DMS 273 (cell line): ENCODE data around the gene UGGT2.
"Not testable (repeated sequence)": the region's sequence is repeated elsewhere in the genome, so short reads cannot be mapped to it uniquely, and the experiment has no call there.

ENCODE experiments used
- DNase-seq: peaks from one replicate; lab custom pipeline; 2025; ENCODE audit not compliant: unreplicated experiment; lab: John Stamatoyannopoulos, UW

Gene UGGT2

DNA sequence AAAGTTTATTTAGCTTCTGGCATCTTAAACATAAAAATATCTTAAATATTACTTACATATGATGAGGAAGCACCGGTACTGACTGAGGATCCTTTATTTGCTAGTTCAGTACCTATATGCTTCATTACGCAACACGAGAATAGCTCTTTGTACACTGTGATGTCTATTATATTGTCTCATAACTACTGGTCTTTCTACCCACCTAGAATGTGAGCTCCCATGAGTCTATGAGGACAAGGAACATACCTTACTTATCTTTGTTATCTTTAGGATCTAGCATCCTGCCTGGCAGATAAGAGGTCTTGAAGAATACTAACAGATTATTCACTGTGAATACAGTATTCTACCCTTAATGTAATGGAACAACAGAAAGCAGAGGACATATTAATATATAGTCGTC is 251.4 kb downstream of the UGGT2 start:
- DNase-seq = no peak

DNA sequence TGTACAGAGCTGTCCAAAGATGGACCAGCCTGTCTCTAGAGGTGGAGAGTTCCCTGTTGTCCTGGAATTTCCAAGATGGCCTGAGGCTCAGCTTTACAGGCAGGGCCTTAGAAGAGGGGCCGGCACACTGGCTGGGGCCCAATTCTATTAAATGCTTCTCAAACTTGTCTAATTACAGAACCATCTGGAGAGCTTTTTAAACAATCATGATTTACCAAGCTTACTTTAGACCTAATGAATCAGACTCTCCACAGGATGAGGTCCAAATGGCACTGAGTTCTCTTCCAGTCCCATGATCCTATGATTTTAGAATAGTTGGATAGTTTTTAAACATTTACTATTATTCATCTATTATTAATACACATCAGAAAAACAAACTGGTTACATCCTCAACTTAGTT is 252.8 kb downstream of the UGGT2 start:
- DNase-seq = peak; percentile 57

DNA sequence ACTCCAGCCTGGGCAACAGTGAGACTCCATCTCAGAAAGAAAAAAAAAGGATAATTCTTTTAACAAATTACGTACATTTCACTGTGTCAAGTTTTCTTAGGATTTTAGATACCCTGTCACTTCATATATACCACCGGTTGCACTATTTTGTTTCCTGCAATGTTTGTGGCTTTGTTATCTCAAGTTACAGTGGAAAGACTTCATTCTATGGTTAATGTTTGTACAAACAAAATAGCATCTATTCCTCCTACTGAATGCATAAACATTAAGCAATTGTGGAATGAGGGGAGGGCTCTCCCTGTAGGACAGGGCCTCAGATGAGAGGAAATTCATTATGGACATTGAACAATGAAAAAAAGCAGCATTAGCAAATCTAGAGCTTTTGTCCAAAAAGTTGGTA is 256.2 kb downstream of the UGGT2 start:
- DNase-seq = no peak

DNA sequence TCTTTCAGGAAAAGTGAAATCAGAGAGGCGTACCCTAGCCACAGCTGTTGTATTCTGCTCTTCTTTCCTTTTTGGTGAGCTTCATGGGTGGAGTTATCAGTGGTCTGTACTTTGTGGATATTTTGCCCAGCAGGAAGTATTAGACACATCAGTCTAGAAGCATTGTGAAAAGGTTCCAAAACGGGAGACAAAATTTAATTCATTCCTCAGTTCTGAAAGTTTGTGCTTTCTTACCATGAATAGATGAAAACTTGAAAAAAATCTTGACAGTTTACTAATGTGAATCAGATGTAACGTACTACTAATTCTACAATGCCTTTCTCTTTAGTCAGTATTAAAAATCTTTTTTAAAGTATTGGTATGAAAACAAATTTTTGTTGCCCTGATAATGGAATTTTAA is 259.4 kb downstream of the UGGT2 start:
- DNase-seq = no peak

DNA sequence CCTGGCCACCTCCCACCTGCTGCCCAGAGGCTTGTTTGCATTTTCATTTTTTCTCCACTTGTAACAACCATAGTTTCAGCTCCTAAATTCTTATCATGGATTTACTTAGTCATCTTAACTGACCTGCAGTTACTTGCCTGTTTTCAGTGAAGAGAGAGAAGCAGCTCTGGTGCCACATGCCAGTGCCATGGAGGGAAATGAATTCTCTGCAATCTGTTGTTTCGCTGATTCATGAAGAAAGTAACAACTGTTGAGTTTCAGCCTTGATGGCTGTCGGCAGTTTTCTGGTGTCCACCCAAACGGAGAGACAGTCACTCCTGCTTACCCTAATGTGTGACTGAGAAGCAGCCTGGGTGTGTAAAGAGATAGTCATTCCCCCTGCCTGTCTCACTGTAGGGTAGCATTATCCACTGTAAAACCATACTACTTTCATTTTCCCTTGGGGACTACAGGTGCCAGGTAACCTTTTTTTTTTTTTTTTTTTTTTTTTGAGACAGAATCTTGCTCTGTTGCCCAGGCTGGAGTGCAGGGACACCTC is 260.1 kb downstream of the UGGT2 start:
- no peak for DNase-seq

DNA sequence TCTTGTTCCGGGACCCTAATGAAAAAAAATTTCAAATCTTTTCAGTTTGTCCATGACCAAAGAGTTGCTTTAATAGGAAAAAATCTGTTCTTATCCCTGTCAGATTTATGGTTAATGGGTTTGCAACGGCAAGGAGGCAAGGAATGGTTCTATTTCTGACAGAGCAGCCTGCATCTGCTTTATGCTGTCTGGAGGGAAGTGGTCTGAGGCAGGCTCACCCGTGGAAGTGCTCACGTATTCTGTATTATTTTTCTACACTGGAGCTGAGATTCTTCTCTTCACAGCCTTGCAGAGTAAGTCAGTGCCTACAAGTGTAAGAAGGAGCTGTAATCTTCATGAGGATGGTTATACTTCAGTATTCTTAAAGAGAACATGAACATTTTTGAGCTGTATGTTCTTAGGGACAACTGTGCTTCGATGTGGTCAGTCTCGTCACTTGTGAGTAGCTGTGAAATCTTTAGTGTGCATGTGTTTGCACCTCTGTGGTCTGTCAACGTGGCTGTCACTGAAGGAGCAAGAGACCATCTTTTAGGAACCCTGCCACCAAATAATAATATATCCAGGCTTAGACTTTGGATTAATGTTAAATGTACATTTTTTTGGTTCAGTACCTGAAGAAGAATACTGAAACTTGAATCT is 262.0 kb downstream of the UGGT2 start:
- DNase-seq = no peak

DNA sequence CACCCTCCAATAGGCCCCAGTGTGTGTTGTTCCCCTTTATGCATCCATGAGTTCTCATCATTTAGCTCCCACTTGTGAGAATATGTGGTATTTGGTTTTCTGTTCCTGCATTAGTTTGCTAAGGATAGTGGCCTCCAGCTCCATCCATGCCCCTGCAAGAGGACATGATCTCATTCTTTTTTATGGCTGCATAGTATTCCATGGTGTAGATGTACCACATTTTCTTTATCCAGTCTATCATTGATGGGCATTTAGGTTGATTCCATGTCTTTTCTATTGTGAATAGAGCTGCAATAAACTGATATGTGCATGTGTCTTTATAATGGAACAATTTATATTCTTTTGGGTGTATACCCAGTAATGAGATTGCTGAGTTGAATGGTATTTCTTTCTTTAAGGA is 263.9 kb downstream of the UGGT2 start:
- DNase-seq = not testable (repeated sequence)

DNA sequence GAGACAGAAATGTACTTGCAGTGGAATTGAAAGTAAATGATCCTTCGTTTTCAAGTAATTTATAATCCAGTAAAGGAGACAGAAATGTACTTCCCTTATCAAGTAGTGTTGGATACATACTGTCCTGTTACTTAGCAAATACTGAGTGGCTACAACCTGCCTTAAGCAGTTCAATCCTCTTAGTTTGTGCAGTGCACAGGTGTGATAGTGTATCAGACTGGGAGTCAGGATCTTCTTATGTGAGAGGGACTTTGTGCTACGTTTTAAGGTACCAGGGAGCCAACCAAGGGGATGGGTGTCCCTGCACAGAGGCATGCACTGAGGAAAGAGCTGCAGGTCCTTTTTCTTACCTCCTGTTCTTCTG is 265.1 kb downstream of the UGGT2 start:
- no peak for DNase-seq

DNA sequence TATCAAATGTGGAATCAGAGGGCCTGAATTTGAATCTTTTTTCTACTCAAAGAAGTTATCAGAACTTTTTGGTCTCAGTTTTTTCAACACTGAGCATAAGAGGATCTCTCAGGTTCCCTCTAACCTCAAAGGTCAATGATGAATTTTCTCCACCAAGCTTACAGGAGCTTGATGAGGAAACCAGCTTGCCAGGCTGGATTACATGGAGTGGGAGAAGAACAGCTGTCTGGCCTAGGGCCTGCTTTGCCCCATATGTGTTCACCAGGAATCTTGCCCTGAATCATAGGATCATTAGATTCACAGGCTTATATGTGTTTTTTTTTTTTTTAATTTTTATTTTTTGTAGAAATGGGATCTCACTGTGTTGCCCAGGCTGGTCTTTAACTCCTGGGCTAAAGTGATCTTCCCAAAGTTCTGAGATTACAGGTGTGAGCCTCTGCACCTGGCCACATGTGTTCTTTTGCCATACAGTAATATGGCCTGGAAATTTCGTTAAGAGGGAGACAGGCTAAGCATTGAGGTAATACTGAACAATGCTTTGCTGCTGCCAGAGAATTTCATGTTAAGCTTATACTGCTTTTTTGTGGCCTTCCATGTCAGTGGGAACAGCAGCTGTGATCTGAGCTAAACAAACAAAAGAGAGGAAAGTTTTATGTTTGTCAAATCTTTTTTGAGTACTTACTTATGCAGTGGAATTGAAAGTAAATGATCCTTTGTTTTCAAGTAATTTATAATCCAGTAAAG is 265.7 kb downstream of the UGGT2 start:
- peak; percentile 1 for DNase-seq

DNA sequence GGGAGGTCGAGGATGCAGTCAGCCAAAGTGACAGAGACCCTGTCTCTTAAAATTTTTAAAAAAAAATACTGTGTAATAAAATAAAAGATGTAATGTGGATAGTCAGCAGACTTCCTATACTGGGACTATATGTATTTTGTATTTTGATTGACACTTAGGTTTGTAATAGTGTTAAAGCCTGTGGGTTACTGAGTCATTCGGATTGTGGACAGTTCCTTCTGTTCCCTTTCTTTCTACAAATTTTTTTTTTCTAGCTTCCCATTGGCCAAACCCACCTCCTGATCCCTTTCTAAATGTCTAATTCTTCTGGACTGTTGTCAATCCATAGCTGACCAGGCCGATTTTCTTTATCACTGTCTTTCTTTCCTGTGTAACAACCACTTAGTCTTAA is 268.3 kb downstream of the UGGT2 start:
- DNase-seq = no peak

DNA sequence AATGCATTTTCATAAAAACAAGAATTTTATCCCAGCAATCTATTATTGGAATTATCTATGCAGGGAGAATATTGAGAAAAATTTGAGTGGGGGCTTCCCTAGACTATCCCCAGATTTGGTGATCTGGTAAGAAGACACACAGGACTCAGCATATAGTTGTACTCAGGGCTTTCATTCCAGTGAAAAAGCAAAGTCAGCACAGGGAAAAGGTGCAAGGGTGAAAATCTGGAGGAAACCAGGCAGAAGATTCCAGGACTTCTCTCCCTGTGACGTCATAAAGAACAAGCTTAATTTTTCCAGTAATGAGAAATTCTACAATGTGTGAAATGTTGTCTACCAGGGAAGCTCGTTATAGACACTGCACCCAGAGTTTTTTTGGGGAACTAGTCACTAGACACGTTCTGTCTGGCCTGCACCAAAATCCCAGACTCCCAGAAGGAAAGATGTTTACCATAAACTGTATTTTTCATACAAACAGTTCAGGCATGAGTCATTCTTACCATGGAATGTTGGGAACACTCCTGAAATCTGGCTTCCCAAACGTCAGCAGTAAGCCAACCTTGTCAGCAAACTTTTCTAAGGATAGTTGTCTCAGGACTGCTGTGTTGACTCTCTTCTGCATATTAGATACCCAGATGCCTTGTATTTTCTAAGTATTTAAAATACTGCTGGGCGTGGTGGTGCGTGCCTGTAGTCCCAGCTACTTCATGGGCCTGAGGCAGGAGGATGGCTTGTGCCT is 268.9 kb downstream of the UGGT2 start:
- no peak for DNase-seq

DNA sequence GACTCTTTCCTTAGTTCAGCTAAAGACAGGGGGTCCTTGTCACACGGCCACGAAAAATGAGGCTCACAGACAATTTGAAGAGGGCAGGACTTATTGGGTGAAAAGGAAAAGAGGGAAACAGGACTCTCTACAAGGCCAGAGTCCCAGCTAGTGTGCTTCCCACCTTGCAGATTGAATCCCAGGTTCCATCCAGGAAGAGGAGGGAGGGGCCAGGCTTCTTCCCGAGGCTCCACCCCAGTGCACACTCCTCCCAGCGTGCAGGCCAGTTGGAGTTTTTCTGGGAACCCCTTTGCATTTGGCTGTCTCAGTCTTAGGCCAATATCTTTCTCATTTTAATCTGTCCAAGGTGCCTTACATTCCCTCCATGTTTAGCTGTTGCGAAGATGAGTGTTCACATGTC is 269.5 kb downstream of the UGGT2 start:
- no peak for DNase-seq

DNA sequence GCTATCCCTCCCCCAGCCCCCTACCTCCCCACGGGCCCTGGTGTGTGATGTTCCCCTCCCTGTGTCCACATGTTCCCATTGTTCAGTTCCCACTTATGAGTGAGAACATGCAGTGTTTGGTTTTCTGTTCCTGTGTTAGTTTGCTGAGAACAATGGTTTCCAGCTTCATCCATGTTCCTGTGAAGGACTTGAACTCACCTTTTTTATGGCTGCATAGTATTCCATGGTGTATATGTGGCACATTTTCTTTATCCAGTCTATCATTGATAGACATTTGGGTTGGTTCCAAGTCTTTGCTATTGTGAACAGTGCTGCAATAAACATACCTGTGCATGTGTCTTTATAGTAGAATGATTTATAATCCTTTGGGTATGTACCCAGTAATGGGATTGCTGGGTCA is 271.3 kb downstream of the UGGT2 start:
- not testable (repeated sequence) for DNase-seq

DNA sequence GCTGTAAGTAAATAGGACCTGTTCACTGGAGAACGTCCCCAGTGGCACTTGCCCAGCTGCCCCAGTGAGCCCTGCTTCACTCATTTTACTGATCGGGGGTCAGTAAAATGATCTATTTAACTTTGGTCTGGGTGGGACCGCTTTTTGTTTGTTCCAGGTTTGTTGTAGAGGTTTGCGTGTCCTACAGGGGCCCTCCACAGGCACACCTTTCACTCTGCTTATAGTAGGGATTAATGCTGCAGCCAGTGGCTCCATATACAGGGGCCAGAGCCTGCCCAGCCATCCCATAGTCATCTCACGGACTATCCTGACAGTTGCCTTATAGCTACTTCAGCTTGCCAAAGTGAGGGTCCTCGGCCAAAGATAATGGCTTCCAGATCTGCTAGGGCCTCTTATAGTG is 272.2 kb downstream of the UGGT2 start:
- DNase-seq = no peak

DNA sequence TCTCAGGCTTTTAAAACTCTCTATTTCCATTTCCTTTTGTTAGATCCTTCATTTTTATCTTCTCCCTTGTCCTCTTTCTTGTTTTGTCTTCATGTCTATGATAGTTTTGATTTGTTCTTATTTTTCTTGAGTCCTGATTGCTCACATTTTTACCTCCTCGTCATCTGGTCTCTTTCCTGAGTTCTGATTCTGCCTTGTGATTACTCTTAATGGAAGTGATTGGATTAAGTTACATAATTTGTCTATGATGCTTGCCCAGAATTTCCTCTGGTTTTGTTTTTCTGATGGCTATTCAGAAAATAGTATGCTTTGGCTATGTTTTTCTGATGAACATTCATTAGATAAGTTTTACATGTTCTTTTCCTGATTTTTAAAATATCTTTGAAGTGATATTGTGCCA is 273.7 kb downstream of the UGGT2 start:
- DNase-seq = no peak

DNA sequence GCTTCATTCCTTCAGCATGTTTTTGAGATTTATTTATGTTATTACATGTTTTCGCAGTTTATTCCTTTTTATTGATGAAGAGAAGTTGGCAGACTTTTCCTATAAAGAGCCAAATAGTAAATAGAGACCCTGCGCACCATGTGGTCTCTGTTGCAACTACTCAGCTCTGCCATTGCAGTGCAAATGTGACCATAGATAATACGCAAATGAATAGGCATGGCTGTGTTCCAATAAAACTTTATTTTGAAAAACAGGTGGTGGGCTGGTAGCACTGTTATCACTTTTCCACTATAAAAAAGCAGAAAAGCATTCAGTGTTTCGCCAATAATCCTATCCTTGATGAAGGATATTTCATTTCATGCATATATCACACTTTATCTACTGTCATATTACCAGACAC is 281.3 kb downstream of the UGGT2 start:
- DNase-seq = no peak

DNA sequence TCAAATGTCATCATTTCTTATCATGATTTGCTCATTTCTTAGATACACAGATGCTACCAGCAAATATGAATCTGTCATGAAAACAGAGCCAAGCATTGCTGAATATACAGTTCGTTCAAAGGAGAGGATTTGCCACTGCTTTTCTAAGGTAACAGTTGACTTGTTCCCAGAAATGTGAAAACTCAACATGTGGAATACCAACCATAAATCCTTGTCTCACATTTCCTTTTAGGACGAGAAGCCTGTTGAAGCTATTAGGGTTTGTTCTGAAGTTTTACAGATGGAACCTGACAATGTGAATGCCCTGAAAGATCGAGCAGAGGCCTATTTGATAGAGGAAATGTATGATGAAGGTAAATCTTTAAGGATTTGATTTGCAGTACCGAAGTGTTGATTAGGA is 289.6 kb downstream of the UGGT2 start:
- no peak for DNase-seq

DNA sequence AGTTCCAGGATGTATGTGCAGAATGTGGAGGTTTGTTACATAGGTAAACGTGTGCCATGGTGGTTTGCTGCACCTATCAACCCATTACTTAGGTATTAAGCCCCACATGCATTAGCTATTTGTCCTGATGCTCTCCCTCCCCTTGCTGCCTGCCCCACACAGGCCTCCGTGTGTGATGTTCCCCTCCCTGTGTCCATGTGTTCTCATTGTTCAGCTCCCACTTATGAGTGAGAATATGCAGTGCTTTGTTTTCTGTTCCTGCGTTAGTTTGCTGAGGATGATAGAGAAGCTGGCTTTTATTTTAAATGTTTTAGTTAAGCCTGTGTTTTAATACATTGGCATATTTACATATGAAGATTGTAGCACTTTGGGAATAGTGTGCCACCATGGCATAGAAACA is 290.6 kb downstream of the UGGT2 start:
- not testable (repeated sequence) for DNase-seq

DNA sequence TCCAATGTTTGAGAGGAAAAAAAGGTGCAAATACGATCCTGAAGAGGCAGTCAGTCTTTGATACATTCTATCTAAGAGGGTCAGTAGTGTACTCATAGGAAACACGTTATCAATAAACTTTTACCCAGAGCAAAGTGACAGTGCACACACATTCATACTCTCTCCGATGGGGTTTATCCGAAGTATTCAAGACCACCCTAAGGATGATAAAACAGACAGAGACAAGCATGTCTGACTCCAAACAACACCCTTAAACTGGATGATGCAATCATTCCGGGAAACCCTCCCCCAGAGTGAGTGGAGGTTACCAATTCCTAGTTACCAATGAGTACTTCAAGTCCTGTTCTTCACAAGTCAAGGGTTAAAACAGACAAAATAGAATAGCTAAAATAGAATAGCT is 297.1 kb downstream of the UGGT2 start:
- no peak for DNase-seq

DNA sequence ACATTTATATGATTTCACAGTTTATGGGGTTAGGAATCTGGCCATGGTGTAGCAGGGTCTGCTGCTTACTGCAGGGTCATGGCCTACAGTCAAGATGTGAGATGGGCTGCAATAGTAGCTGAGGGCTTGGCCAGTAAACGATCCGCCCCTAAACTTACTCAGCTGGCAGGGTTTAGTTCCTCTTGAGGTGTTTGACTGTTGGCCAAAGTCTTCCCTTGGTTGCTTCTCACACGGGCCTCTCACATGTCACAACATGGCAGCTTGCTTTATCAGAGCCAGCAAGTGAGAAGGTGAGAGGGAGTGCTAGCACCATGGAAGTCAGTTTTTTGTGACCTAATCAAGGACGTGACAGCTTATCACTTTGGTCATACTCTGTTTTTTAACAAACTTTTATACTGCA is 299.1 kb downstream of the UGGT2 start:
- no peak for DNase-seq

DNA sequence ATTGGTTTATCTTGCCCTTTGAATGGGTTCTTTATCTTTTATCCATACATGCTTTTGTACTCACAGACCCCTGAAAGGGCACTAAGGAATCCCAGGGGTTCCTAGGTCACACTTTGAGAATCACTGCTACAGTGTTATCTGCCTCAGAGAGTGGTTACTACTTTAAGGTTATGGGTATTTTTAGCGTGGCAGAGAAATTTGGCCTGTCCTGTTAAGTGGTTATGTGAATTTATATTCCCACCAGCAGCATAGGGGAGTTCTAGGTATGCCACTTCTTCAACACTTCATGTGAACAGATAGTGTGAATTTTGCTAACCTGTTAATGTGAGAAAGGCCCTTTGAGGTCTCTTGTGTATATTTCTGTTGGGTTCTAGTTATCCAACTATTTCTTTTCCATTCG is 300.5 kb downstream of the UGGT2 start:
- DNase-seq = no peak
